Panc1 (cell line): Measurements from ENCODE around the gene EMID1.

Experiments used
- CTCF ChIP-seq: fragments of 450-650 bp; IDR thresholded peaks from 2 replicates; pipeline ENCODE4 v1.5.1; 2017; ENCODE audit warnings: mild to moderate bottlenecking
- POLR2AphosphoS5 ChIP-seq: IDR thresholded peaks from 2 replicates; pipeline ENCODE4 v1.6.1; 2012; ENCODE audit warnings: mild to moderate bottlenecking, low read depth, low read length, moderate library complexity

- TF ChIP-seq CTCF, result no peak
- TF ChIP-seq POLR2AphosphoS5, result no peak
Observed at GRCh38 chr22:29208502-29208862, 2.8 kb downstream of the EMID1 start.
